ENCODE measurements around the gene OGFOD3. TPM values are rescaled to one million over a fixed set of nuclear protein-coding genes. Genes with fewer than 3 reads are reported as not detected.
"Not testable (repeated sequence)": the region's sequence is repeated elsewhere in the genome, so short reads cannot be mapped to it uniquely, and the experiment has no call there.

The OGFOD3 gene
- total RNA-seq, 2 donors from 2014 or later, result 15.8 to 16.5 TPM

GRCh38 chr17:82359451-82360074, 58.8 kb downstream of the OGFOD3 start:
- H3K4me1 Mint-ChIP-seq, result not testable (repeated sequence)

DNA sequence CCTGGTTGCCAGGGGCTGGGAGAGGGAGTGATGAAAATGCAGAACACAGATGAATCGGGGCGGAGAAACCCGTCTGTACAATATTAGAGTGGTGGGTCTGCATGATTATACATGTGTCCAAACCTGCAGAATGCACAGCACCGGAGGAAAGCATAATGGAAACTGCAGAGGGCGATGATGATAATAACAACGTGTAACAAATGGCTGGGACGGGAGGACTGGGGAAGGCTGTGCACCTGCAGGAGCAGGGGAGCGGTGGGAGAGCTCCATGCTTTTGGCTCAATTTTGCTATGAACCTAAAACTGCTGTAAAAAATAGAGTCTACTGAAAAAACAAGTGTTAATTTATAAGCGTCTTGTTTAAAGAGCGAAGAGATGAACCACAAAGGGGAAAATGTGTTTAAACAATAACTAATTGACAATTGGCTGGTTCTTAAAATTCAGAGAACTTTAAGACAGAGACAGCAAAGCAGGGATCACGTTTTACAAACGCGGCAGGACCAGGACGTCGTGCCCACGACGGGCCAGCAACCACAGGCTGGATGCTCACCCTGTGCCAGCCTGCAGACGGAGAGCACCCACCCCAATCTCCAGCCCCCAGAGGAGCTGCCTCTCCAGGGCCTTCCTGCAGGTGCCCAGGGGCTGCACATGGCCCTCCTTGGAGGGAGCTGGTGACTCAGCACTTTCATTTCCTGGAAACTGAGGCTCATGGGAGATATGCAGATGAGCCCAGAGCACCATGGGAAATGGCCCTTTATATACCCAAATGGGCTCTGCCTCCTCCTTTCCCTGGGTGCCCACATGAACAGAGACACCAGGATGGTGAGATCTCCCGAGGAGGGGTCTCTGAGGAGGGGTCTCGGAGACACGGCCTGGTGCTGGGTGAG, 59.7 kb downstream of the OGFOD3 start, which contains the start of gene TEX19:
TSS of gene TEX19 (plus strand) at position 783 of the 886 bp plus-strand sequence. CDS start 2,904 bp downstream, outside the sequence.
- no peak for DNase-seq
- peak; percentile 83 for ATAC-seq
- Mint-ChIP-seq H3K4me3 (peak within 1 kb of the TSS; percentile 66), H3K4me1 (peaks cover 6% of the 10 kb centered on the region), H3K36me3 (ENCODE audit: low read depth) (peaks cover 8% of the 10 kb centered on the region), H3K27ac (peak within 1 kb of the TSS; percentile 54), H3K27me3 (peaks cover 20% of the 10 kb centered on the region)
- H3K9me3 ChIP-seq (ENCODE audit: control insufficient read depth, low read length, poor library complexity, severe bottlenecking), result no peaks in the 10 kb centered on the region

More at GRCh38 chr17:82359451-82360074, 58.8 kb downstream of the OGFOD3 start:
- not testable (repeated sequence) for ATAC-seq; H3K27ac Mint-ChIP-seq; DNase-seq; H3K4me3 Mint-ChIP-seq; H3K9me3 ChIP-seq (ENCODE audit: control insufficient read depth, low read length, poor library complexity, severe bottlenecking); H3K36me3 Mint-ChIP-seq (ENCODE audit: low read depth)
- H3K27me3 Mint-ChIP-seq, result peaks cover 21% of the 10 kb centered on the region

DNA sequence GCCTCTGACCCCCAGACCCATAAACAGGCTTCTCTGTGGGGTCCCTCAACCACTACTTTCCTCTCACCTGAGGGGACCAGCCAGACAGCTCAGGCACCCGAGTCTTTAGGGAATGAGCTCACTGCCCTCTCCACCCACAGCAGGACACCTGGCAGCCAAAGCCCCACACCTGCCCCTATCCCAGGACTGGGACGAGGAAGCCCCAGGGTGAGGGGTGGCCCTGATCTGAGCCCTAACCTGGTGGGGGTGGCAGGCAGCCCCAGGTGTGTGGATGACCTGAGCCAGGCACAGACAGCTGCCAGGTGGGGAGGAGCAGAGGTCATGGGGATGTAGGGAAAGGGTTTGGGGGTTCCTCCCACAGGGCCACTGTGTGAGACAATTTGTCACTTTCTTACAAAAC, 61.0 kb downstream of the OGFOD3 start:
- no peaks in the 10 kb centered on the region for H3K9me3 ChIP-seq (ENCODE audit: control insufficient read depth, low read length, poor library complexity, severe bottlenecking)
- Mint-ChIP-seq H3K4me3 (no peak overlapping the region), H3K36me3 (ENCODE audit: low read depth) (peaks cover 8% of the 10 kb centered on the region), H3K4me1 (peaks cover 6% of the 10 kb centered on the region), H3K27me3 (peaks cover 20% of the 10 kb centered on the region), H3K27ac (no peak overlapping the region)
- DNase-seq (no peak), ATAC-seq (no peak)

DNA sequence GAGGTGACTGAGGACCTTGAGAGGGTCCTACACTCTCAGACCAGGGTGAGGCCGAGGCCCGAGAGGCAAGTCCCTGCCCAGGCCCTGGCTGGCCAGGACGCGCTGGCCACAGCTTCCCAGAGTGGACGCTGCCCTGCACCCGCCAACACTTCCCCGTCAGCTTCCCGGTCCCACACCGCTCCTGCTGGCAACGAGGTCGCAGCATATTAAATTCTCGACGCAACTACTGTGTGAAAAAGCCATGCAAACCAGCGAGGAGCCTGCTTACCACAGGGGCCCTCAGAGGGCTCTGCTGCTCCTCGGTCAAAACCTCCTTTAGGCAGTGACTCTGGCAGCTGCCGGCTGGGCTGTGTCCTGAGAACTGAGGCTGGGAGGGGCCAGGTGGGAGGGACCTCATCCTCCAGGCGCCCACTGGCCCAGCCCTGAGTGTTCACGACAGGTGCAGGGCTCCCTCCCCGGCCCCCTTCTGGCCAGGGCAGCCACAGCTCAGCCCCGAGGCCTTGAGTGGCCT, 61.5 kb downstream of the OGFOD3 start:
- no peak for DNase-seq
- ATAC-seq, result no peak
- H3K4me1 Mint-ChIP-seq, result peaks cover 8% of the 10 kb centered on the region
- no peak overlapping the region for H3K27ac Mint-ChIP-seq
- no peak overlapping the region for H3K4me3 Mint-ChIP-seq
- H3K36me3 Mint-ChIP-seq (ENCODE audit: low read depth), result peaks cover 8% of the 10 kb centered on the region
- peaks cover 21% of the 10 kb centered on the region for H3K27me3 Mint-ChIP-seq
- H3K9me3 ChIP-seq (ENCODE audit: control insufficient read depth, low read length, poor library complexity, severe bottlenecking), result no peaks in the 10 kb centered on the region

- DNase-seq, result no peak
These were observed 62.5 kb downstream of the OGFOD3 start for GRCh38 chr17:82355770-82356427.

GRCh38 chr17:82354804-82355308, 63.5 kb downstream of the OGFOD3 start:
- DNase-seq, result no peak
- peaks cover 8% of the 10 kb centered on the region for H3K36me3 Mint-ChIP-seq (ENCODE audit: low read depth)
- peaks cover 11% of the 10 kb centered on the region for H3K4me1 Mint-ChIP-seq
- ATAC-seq, result no peak
- peaks cover 28% of the 10 kb centered on the region for H3K27me3 Mint-ChIP-seq
- no peaks in the 10 kb centered on the region for H3K9me3 ChIP-seq (ENCODE audit: control insufficient read depth, low read length, poor library complexity, severe bottlenecking)
- no peak overlapping the region for H3K27ac Mint-ChIP-seq
- H3K4me3 Mint-ChIP-seq, result no peak overlapping the region

More at GRCh38 chr17:82355770-82356427, 62.5 kb downstream of the OGFOD3 start:
- ATAC-seq, result no peak
- no peak overlapping the region for H3K4me3 Mint-ChIP-seq
- H3K4me1 Mint-ChIP-seq, result peaks cover 11% of the 10 kb centered on the region
- no peak overlapping the region for H3K27ac Mint-ChIP-seq
- H3K9me3 ChIP-seq (ENCODE audit: control insufficient read depth, low read length, poor library complexity, severe bottlenecking), result no peaks in the 10 kb centered on the region
- H3K27me3 Mint-ChIP-seq, result peaks cover 28% of the 10 kb centered on the region
- peaks cover 8% of the 10 kb centered on the region for H3K36me3 Mint-ChIP-seq (ENCODE audit: low read depth)

- H3K36me3 Mint-ChIP-seq (ENCODE audit: low read depth), result peaks cover 3% of the 10 kb centered on the region
- ATAC-seq, result no peak
These were observed 64.9 kb downstream of the OGFOD3 start for GRCh38 chr17:82353484-82353883.

DNA sequence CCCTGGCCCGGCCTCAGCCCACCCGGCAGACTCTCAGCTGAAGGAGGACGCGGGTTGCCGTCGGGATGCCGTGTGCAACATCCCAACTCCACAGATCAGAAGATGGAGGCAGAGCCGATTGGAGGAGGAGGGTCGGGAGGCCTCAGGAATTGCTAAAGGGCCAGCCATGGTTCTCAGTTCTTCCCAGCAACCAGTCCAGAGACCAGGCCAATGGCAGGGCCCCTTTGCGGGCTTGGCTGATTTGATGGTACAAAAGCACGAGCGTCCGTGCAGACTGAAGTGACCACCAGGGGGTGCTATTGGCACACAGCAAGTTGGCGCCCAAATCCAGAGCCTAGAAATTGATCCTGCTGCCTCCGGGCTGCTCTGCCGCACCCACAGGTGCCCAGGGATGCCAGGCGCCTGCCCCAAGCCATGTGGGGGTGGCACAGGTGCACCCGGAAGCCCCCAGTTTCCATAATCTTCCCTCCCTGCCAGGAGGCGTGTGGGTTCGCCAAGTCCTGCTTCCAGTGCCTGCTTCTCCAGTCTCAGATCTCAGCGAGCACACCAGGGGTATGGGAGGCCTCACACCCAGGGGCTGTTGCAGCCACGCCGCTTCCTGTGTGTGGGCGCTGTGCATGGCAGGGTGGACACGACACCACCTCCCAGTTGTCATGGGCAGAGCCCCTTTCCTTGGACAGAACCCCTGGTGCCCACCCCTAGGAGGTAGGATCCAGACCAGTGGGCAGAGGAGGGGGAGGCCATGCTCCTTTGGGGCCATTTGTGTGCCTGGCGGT, 66.5 kb downstream of the OGFOD3 start:
- H3K9me3 ChIP-seq (ENCODE audit: control insufficient read depth, low read length, poor library complexity, severe bottlenecking), result no peaks in the 10 kb centered on the region
- Mint-ChIP-seq H3K36me3 (ENCODE audit: low read depth) (no peaks in the 10 kb centered on the region), H3K4me3 (no peak overlapping the region), H3K27me3 (peaks cover 20% of the 10 kb centered on the region), H3K4me1 (peaks cover 4% of the 10 kb centered on the region), H3K27ac (no peak overlapping the region)
- ATAC-seq, result peak; percentile 90
- peak; percentile 65 to 71 (median 66) for DNase-seq

More at GRCh38 chr17:82353484-82353883, 64.9 kb downstream of the OGFOD3 start:
- H3K9me3 ChIP-seq (ENCODE audit: control insufficient read depth, low read length, poor library complexity, severe bottlenecking), result no peaks in the 10 kb centered on the region
- peaks cover 30% of the 10 kb centered on the region for H3K27me3 Mint-ChIP-seq
- no peak for DNase-seq
- no peak overlapping the region for H3K27ac Mint-ChIP-seq
- H3K4me1 Mint-ChIP-seq, result peaks cover 8% of the 10 kb centered on the region
- H3K4me3 Mint-ChIP-seq, result no peak overlapping the region

GRCh38 chr17:82351254-82351712, 67.1 kb downstream of the OGFOD3 start:
- no peaks in the 10 kb centered on the region for H3K9me3 ChIP-seq (ENCODE audit: control insufficient read depth, low read length, poor library complexity, severe bottlenecking)
- DNase-seq (no peak), ATAC-seq (no peak)
- Mint-ChIP-seq H3K27me3 (peaks cover 20% of the 10 kb centered on the region), H3K36me3 (ENCODE audit: low read depth) (no peaks in the 10 kb centered on the region), H3K4me3 (no peak overlapping the region), H3K4me1 (peaks cover 6% of the 10 kb centered on the region), H3K27ac (no peak overlapping the region)

GRCh38 chr17:82350182-82351030, 68.0 kb downstream of the OGFOD3 start:
- H3K9me3 ChIP-seq (ENCODE audit: control insufficient read depth, low read length, poor library complexity, severe bottlenecking), result no peaks in the 10 kb centered on the region
- Mint-ChIP-seq H3K36me3 (ENCODE audit: low read depth) (no peaks in the 10 kb centered on the region), H3K27me3 (peaks cover 20% of the 10 kb centered on the region)

GRCh38 chr17:82349287-82349701, 69.1 kb downstream of the OGFOD3 start:
- Mint-ChIP-seq H3K27me3 (peaks cover 20% of the 10 kb centered on the region), H3K4me1 (peaks cover 7% of the 10 kb centered on the region), H3K4me3 (no peak overlapping the region), H3K36me3 (ENCODE audit: low read depth) (no peaks in the 10 kb centered on the region), H3K27ac (no peak overlapping the region)
- no peaks in the 10 kb centered on the region for H3K9me3 ChIP-seq (ENCODE audit: control insufficient read depth, low read length, poor library complexity, severe bottlenecking)
- DNase-seq (no peak), ATAC-seq (no peak)

More at GRCh38 chr17:82350182-82351030, 68.0 kb downstream of the OGFOD3 start:
- Mint-ChIP-seq H3K4me3 (no peak overlapping the region), H3K27ac (peak overlapping the region; percentile 37), H3K4me1 (peaks cover 7% of the 10 kb centered on the region)
- ATAC-seq (no peak), DNase-seq (no peak)
